Osteocyte (in vitro differentiated cells): ENCODE data around the gene PHF21A. TPM values are rescaled to one million over a fixed set of nuclear protein-coding genes. Genes with fewer than 3 reads are reported as not detected.

Experiments
- DNase-seq: peaks from one replicate; pipeline ENCODE4 v3.0.0; 2021; ENCODE audit warnings: mixed read lengths; ENCODE audit not compliant: unreplicated experiment; ENCODE audit errors: extremely low spot score
- H3K27ac Mint-ChIP-seq: one replicate; pipeline ENCODE4 v1.8.0; 2021; ENCODE audit warnings: mild to moderate bottlenecking, mixed read lengths; ENCODE audit not compliant: unreplicated experiment
- H3K27me3 Mint-ChIP-seq: one replicate; pipeline ENCODE4 v1.8.0; 2021; ENCODE audit warnings: mixed read lengths; ENCODE audit not compliant: unreplicated experiment
- H3K36me3 Mint-ChIP-seq: one replicate; pipeline ENCODE4 v1.8.0; 2021; ENCODE audit warnings: mixed read lengths; ENCODE audit not compliant: unreplicated experiment
- H3K4me1 Mint-ChIP-seq: one replicate; pipeline ENCODE4 v1.8.0; 2021; ENCODE audit warnings: mixed read lengths; ENCODE audit not compliant: unreplicated experiment
- H3K4me3 Mint-ChIP-seq: one replicate; pipeline ENCODE4 v1.8.0; 2021; ENCODE audit warnings: mild to moderate bottlenecking, moderate library complexity, mixed read lengths; ENCODE audit not compliant: unreplicated experiment
- H3K9me3 Mint-ChIP-seq: one replicate; pipeline ENCODE4 v1.8.0; 2021; ENCODE audit warnings: mixed read lengths; ENCODE audit not compliant: unreplicated experiment
- total RNA-seq: library from RNA; stranded (reverse); gene quantifications from 2 replicates; pipeline ENCODE4 v1.2.1, GENCODE V29; 2021
- TF ChIP-seq, protein P1 (sequence below): fragments of 200-600 bp; sonication (generic); IDR thresholded peaks from 2 replicates; pipeline ENCODE4 v1.5.0; 2021; ENCODE audit warnings: antibody characterized with exemption, mild to moderate bottlenecking, moderate library complexity

PHF21A gene
- total RNA-seq, 1 donor from 2014 or later, result 40.8 TPM

GRCh38 chr11:45917286-45917622, 204.0 kb downstream of the PHF21A start:
- peaks cover 10% of the 10 kb centered on the region for H3K27me3 Mint-ChIP-seq
- TF ChIP-seq, protein P1, sequence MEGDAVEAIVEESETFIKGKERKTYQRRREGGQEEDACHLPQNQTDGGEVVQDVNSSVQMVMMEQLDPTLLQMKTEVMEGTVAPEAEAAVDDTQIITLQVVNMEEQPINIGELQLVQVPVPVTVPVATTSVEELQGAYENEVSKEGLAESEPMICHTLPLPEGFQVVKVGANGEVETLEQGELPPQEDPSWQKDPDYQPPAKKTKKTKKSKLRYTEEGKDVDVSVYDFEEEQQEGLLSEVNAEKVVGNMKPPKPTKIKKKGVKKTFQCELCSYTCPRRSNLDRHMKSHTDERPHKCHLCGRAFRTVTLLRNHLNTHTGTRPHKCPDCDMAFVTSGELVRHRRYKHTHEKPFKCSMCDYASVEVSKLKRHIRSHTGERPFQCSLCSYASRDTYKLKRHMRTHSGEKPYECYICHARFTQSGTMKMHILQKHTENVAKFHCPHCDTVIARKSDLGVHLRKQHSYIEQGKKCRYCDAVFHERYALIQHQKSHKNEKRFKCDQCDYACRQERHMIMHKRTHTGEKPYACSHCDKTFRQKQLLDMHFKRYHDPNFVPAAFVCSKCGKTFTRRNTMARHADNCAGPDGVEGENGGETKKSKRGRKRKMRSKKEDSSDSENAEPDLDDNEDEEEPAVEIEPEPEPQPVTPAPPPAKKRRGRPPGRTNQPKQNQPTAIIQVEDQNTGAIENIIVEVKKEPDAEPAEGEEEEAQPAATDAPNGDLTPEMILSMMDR, result no peak
- no peak for DNase-seq
- H3K27ac Mint-ChIP-seq, result peak overlapping the region; percentile 98
- peaks cover 21% of the 10 kb centered on the region for H3K4me1 Mint-ChIP-seq
- no peaks in the 10 kb centered on the region for H3K36me3 Mint-ChIP-seq
- peak overlapping the region; percentile 96 for H3K4me3 Mint-ChIP-seq
- H3K9me3 Mint-ChIP-seq, result no peaks in the 10 kb centered on the region

DNA sequence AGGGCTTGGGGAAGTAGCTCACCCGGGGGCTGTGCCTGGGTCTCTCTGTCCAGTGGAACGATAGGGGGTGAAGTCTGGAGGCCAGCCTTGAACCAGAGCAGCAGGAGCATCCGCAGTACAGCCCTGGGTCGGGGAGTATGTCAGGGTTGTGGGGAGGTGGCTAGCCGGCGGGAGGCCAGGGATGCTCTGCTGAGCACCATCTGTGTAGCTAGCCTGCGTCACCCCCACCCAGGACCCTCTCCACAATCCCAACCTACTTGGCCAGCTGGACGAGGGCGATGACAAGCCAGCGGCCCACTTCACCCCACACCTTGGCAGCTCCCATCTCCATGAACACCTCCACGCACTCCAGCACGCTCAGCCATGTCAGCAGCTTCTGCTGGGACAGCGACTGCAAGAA, 205.8 kb downstream of the PHF21A start:
- Mint-ChIP-seq H3K4me1 (peaks cover 17% of the 10 kb centered on the region), H3K27me3 (no peaks in the 10 kb centered on the region), H3K27ac (no peak overlapping the region), H3K9me3 (no peaks in the 10 kb centered on the region), H3K36me3 (no peaks in the 10 kb centered on the region), H3K4me3 (peak overlapping the region; percentile 38)
- TF ChIP-seq, protein P1, result no peak
- no peak for DNase-seq

DNA sequence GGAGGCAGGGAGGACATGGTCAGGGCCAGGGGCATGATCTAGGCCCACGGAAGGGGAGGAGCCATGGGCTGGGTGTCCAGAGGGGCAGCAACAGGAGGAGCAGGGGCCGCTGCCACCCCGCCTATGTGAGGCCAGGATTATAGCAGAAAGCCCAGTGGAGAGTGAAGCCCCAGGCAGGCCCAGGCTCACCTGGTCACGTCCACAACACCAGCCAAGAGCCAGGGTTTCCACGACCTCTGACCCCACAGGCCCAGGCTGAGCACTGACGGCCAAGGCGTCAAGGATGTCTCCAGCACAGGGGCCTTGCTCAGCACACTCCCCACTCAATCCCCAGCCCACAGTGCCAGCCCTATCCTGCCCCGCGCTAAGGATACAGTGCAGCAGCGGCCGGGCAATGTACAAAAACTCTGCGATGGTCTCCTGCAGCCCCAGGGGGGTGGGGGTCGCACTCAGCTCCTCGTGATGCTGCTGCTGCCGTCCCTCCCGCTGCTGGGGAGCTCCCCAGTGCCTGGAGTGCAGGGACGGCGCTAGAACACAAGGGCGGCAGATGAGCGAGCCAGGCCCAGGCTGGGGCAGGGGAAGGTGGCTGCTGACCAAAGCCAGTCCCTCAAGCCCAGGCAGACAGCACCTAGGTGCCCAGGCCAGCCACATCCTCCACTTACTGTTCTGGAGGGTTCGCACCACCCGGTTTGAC, 207.2 kb downstream of the PHF21A start:
- peaks cover 17% of the 10 kb centered on the region for H3K4me1 Mint-ChIP-seq
- TF ChIP-seq, protein P1, result no peak
- no peaks in the 10 kb centered on the region for H3K9me3 Mint-ChIP-seq
- H3K4me3 Mint-ChIP-seq, result no peak overlapping the region
- H3K27me3 Mint-ChIP-seq, result no peaks in the 10 kb centered on the region
- no peak overlapping the region for H3K27ac Mint-ChIP-seq
- DNase-seq, result no peak
- H3K36me3 Mint-ChIP-seq, result no peaks in the 10 kb centered on the region

GRCh38 chr11:45913514-45913913, 207.7 kb downstream of the PHF21A start:
- no peak overlapping the region for H3K27ac Mint-ChIP-seq
- no peaks in the 10 kb centered on the region for H3K9me3 Mint-ChIP-seq
- H3K4me1 Mint-ChIP-seq, result peaks cover 13% of the 10 kb centered on the region
- no peak for DNase-seq
- H3K36me3 Mint-ChIP-seq, result no peaks in the 10 kb centered on the region
- TF ChIP-seq, protein P1, result no peak
- no peak overlapping the region for H3K4me3 Mint-ChIP-seq
- no peaks in the 10 kb centered on the region for H3K27me3 Mint-ChIP-seq

DNA sequence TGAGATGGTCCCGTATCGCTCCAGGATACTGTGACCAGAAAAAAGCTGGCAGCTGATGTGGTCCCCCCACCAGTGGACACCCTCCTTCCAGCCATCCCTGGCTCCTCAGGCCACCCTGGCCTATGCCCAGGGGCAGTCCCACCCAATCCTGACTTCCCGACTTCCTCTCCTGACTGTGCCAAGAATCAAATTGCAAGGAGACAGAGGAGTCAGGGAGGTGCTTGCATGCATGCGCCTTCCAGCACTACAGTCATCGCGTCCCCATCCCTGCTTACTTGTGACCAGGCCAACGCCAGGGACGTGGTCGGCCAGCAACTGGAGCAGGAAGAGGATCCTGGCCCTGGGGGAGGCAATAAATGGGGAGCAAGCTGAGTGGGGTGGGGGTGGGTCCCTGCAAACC, 210.6 kb downstream of the PHF21A start:
- Mint-ChIP-seq H3K4me1 (no peaks in the 10 kb centered on the region), H3K4me3 (no peak overlapping the region), H3K9me3 (no peaks in the 10 kb centered on the region), H3K36me3 (no peaks in the 10 kb centered on the region), H3K27ac (no peak overlapping the region), H3K27me3 (no peaks in the 10 kb centered on the region)
- DNase-seq, result no peak
- TF ChIP-seq, protein P1, result no peak
